Left ventricle myocardium inferior (tissue), 1 donor: ENCODE data around the gene ZNF112. TPM values are rescaled to one million over a fixed set of nuclear protein-coding genes. Genes with fewer than 3 reads are reported as not detected.

Experiments used
- DNase-seq: peaks from one replicate; pipeline ENCODE4 v3.0.0-alpha.2; 2020
- H3K27ac ChIP-seq: fragments of 200-600 bp; replicated peaks from 2 replicates; pipeline ENCODE4 v1.8.0; 2021
- H3K27me3 ChIP-seq: fragments of 200-600 bp; 2 replicates; pipeline ENCODE4 v1.8.0; 2021; ENCODE audit warnings: low read depth
- H3K36me3 ChIP-seq: fragments of 200-600 bp; 2 replicates; pipeline ENCODE4 v1.8.0; 2021
- H3K4me1 ChIP-seq: fragments of 200-600 bp; 2 replicates; pipeline ENCODE4 v1.8.0; 2021
- H3K4me3 ChIP-seq: fragments of 200-600 bp; 2 replicates; pipeline ENCODE4 v1.8.0; 2021; ENCODE audit warnings: mild to moderate bottlenecking, moderate library complexity
- H3K9me3 ChIP-seq: fragments of 200-600 bp; replicated peaks from 2 replicates; pipeline ENCODE4 v1.8.0; 2021
- intact Hi-C: fragments of 100-400 bp; cut with micrococcal nuclease; formaldehyde crosslinking; loops from one replicate; pipeline ENCODE4 v1.11.0; 2022
- total RNA-seq: library from RNA; stranded (reverse); fragmentation: NEBNext Ultra II Directional; extraction: Animal tissue kit (Norgen Biotek cat#: 25700); gene quantifications from one replicate; pipeline ENCODE4 v1.2.1, GENCODE V29; 2021
- TF ChIP-seq, protein P1 (sequence below): fragments of 200-600 bp; IDR thresholded peaks from 2 replicates; pipeline ENCODE4 v1.8.0; 2021; ENCODE audit warnings: antibody characterized with exemption, mild to moderate bottlenecking, borderline replicate concordance
- donor health status: DM: no; HTN: yes; CAD: no; lungs with severe emphysema.

The ZNF112 gene
- total RNA-seq, 1 donor from 2014 or later = 3.5 TPM

DNA sequence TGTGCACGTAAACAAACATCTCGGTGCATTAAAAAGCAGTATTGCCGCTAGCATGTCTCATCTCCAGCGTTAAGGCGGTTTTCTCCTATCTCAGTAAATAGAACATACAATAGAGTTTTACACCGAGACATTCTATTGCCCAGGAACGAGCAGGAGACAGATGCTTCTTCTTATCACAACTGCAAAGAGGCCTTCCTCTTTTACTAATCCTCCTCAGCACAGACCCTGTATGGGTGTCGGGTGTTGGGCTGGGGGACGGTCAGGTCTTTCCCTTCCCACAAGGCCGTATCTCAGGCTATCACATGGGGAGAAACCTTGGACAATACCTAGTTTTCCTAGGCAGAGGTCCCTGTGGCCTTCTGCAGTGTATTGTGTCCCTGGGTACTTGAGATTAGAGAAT is 75.6 kb downstream of the ZNF112 start:
- no peak for DNase-seq
- peaks cover 97% of the 10 kb centered on the region for H3K9me3 ChIP-seq
- TF ChIP-seq, protein P1, sequence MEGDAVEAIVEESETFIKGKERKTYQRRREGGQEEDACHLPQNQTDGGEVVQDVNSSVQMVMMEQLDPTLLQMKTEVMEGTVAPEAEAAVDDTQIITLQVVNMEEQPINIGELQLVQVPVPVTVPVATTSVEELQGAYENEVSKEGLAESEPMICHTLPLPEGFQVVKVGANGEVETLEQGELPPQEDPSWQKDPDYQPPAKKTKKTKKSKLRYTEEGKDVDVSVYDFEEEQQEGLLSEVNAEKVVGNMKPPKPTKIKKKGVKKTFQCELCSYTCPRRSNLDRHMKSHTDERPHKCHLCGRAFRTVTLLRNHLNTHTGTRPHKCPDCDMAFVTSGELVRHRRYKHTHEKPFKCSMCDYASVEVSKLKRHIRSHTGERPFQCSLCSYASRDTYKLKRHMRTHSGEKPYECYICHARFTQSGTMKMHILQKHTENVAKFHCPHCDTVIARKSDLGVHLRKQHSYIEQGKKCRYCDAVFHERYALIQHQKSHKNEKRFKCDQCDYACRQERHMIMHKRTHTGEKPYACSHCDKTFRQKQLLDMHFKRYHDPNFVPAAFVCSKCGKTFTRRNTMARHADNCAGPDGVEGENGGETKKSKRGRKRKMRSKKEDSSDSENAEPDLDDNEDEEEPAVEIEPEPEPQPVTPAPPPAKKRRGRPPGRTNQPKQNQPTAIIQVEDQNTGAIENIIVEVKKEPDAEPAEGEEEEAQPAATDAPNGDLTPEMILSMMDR = no peak
- H3K4me1 ChIP-seq = no peaks in the 10 kb centered on the region
- intact Hi-C loops = no loop called here
- H3K27me3 ChIP-seq = no peaks in the 10 kb centered on the region
- H3K36me3 ChIP-seq = peaks cover 51% of the 10 kb centered on the region
- no peak overlapping the region for H3K4me3 ChIP-seq
- no peak overlapping the region for H3K27ac ChIP-seq

DNA sequence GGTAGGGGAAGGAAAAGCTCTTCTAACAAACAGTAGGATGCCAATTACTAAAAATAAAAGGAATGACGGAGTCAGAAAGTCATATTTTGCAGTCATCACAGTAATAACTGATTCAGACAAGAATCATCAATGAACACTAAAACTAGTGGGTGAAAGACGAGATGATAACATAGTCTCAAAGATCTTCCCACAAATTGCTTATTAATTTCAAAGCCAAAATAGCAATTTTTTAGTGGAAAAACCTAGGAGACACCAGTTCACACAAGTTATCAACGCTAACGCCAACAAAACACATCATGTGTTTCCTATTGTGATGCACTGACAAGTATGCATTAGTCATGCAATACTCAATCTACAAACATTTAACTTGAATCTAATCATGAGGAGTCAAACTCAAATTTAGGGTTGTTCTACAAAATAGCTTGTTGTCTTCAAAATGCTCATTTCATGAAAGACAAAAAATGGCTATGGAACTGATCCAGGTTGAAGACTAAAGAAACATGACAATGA is 78.2 kb downstream of the ZNF112 start:
- H3K4me3 ChIP-seq = no peak overlapping the region
- H3K27me3 ChIP-seq = no peaks in the 10 kb centered on the region
- H3K27ac ChIP-seq = no peak overlapping the region
- TF ChIP-seq, protein P1 = no peak
- peaks cover 57% of the 10 kb centered on the region for H3K36me3 ChIP-seq
- intact Hi-C loops = no loop called here
- no peak for DNase-seq
- peaks cover 98% of the 10 kb centered on the region for H3K9me3 ChIP-seq
- H3K4me1 ChIP-seq = no peaks in the 10 kb centered on the region

DNA sequence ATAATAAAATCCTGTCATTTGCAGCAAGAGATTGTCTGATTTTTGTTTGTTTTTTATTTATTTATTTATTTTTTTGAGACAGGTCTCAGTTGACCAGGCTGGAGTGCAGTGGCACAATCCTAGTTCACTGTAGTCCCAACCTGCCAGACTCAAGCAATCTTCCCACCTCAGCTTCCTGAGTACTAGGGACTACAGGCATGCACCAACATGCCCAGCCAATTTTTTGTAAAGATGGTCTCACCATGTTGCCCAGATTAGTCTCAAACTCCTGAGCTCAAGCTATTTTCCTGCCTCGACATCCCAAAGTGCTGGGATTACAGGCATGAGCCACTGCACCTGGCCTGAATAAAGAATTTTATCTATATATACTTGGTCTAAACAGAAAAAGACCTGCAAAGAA is 79.1 kb downstream of the ZNF112 start:
- H3K9me3 ChIP-seq = peaks cover 95% of the 10 kb centered on the region
- no peak for DNase-seq
- intact Hi-C loops = no loop called here
- TF ChIP-seq, protein P1 = no peak
- H3K4me3 ChIP-seq = no peak overlapping the region
- H3K27me3 ChIP-seq = no peaks in the 10 kb centered on the region
- peaks cover 64% of the 10 kb centered on the region for H3K36me3 ChIP-seq
- H3K27ac ChIP-seq = no peak overlapping the region
- no peaks in the 10 kb centered on the region for H3K4me1 ChIP-seq

Other genes with a start within 250 kb of the ZNF112 start
- gene ZNF225, start 243.3 kb downstream of the ZNF112 start, total RNA-seq = 2.6 TPM
- 8.7 TPM for gene ZNF234, start 215.1 kb downstream of the ZNF112 start, total RNA-seq
- 17.8 TPM for gene ZNF226, start 191.6 kb downstream of the ZNF112 start, total RNA-seq
- gene ZNF227, start 144.1 kb downstream of the ZNF112 start, total RNA-seq = 10.4 TPM
- gene ZNF233, start 96.8 kb downstream of the ZNF112 start, total RNA-seq = 6.8 TPM
- gene ZNF235, start 51.7 kb downstream of the ZNF112 start, total RNA-seq = 4.8 TPM
- gene ZNF285, start 44.9 kb upstream of the ZNF112 start, total RNA-seq = 5.4 TPM
- 5.3 TPM for gene ZNF229, start 91.8 kb upstream of the ZNF112 start, total RNA-seq
- gene ZNF180, start 143.8 kb upstream of the ZNF112 start, total RNA-seq = 4.8 TPM
- gene CEACAM20, start 173.0 kb upstream of the ZNF112 start, total RNA-seq = not detected